ENCODE data around the gene BTBD8.

The BTBD8 gene

DNA sequence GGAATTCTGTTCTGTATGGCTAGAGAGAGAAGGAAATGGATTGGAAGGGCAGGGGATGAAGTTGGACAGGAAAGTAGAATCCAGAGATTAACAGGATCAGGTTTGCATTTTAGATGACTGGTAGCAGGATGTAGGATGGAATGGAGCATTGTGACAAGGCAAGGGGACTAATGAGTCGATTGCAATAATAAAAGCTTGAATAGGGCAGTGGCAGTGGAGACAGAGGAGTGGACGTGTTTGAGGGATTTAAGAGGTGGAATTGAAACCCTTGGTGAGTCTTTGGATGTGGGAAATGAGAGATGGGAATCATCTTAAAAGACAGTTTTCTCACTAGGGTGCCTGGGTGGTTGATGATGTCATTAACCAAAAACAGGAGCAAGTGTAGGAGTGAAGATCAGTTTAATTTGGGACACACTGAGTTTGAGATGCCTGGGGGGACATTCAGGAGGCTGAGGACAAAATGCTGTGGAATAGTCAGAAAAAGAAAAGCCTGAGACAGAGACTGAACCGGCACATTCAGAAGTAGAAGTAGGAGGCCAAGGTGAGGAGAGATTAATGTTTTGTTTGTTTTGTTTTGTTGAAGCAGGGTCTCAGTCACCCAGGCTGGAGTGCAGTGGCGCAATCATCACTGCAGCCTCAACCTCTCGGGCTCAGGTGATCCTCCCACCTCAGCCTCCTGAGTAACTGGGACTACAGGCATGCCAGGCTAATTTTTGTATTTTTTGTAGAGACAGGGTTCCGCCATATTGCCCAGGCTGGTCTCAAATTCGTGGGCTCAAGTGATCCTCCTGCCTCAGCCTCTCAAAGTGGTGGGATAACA lies 108.5 kb downstream of the BTBD8 start:
- in situ Hi-C loops (cut with HindIII; ENCODE audit: low sequenced_read_pairs): no loop called here

DNA sequence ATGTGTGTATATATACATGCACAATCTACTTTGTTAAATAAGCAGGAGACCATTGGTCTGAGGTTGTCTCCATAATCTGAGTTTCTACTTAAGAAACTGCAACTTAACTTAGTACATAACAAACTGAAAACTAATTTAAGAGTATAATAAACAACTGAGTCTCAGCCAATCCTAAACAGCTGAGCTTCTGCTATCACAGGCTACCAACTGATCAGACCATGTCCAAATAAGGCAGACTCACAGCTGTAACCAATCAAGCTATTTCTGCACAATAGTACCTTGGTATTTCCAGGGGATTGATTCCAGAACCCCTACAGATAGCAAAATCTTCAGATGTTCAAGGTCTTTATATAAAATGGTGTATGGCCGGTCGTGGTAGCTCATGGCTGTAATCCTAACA lies 111.6 kb downstream of the BTBD8 start:
- in situ Hi-C loops (cut with HindIII; ENCODE audit: low sequenced_read_pairs): no loop called here

DNA sequence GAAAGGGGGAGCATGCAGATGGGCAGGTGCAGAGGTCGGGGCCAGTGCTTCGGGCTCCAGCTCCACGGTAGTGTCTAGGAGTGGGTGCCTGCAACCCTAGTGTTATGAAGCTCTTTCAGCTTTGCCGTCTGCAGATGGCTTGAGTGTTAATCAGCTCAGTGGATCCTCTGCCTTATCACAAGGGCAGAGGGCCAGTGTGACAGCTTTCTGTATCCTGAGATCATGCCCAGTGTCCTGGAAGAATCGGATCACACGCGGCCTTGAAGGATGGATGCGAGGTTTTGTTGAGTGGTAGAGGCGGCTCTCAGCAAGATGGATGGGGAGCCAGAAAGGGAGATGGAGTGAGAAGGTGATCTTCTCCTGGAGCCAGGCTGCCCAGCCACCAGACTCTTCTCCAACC lies 112.1 kb downstream of the BTBD8 start:
- in situ Hi-C loops (cut with HindIII; ENCODE audit: low sequenced_read_pairs): no loop called here

DNA sequence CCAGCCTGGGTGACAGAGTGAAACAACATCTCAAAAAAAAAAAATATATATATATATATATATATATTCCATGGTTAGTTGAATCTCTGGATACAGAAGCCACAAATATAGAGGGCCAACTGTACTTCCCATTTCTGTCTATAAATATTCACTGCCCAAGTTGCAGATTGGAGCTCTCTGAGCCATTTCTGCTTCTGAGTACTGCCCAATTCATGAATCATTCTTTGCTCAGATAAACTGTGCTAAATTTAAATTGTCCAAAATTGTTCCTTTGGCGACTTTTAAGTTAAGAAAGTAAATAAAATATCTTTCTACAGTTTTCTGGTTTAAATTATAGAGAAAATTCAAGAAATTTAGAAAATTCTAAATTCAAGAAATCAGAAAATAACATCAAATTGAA lies 114.4 kb downstream of the BTBD8 start:
- in situ Hi-C loops (cut with HindIII; ENCODE audit: low sequenced_read_pairs): no loop called here

DNA sequence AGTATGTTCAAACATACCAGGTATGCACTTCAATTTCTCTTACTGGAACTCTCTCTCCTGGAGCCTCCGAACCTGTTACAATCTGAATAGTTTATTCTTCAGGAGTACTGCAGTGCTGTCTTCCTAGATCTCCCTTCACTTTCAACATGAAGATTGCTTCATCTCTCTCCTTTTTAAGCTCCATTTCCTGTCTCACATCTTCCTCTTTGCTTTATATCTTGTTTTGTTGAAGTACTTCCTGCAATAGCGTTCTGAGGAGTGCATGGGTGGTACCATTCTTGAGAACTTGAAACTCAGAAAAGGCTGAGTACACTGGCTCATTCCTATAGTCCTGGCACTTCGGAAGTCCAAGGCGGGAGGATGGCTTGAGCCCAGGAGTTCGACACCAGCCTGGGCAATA lies 121.8 kb downstream of the BTBD8 start:
- in situ Hi-C loops (cut with HindIII; ENCODE audit: low sequenced_read_pairs): no loop called here

GRCh38 chr1:92203105-92203504 lies 123.0 kb downstream of the BTBD8 start:
- in situ Hi-C loops (cut with HindIII; ENCODE audit: low sequenced_read_pairs): no loop called here

GRCh38 chr1:92210701-92211100 lies 130.6 kb downstream of the BTBD8 start:
- in situ Hi-C loops (cut with HindIII; ENCODE audit: low sequenced_read_pairs): no loop called here

- in situ Hi-C loops (cut with HindIII; ENCODE audit: low sequenced_read_pairs): no loop called here
These were observed 131.0 kb downstream of the BTBD8 start for GRCh38 chr1:92211166-92211565.

DNA sequence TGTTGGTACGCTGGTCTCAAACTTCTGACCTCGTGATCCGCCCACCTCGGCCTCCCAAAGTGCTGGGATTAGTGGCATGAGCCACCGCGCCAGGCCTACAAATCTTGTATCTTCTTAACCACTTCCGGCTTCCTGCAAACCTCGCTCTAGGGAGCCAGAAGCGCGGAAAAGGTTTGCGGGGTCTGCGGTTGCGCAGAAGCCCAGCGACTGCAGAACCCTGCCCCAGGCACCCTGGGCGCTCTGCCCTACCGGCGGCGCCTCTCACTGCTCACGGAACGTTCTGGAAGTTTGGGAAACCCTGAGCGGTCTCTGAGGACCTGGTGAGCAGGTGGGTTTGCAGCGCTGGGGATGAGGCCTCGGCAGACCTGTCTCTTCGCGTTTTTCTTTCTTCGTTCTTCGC lies 137.6 kb downstream of the BTBD8 start, which contains the start of gene C1orf146:
Gene C1orf146 (plus strand): TSS at position 195 of the 400 bp plus-strand sequence. CDS start 13,506 bp downstream, outside the sequence.
- in situ Hi-C loops (cut with HindIII; ENCODE audit: low sequenced_read_pairs): no loop called here

DNA sequence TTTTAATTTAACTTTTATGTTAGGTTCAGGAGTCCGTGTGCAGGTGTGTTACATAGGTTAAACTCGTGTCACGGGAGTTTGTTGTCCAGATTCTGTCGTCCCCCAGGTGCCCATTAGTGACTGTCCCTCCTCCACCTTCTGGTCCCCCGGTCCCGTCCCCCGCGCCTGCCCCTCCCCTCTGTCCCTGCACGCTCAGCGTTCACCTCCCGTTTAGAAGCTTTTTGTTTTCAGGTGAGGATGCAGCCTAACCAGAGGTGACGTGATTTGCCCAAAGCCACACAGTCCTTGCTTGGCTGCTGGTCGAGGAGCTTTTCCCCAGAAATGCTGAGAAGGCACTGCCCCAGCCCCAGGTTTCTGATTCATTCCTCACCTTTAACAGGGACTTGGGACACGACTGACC lies 138.4 kb downstream of the BTBD8 start:
- in situ Hi-C loops (cut with HindIII; ENCODE audit: low sequenced_read_pairs): no loop called here

GRCh38 chr1:92219028-92219427 lies 138.9 kb downstream of the BTBD8 start:
- in situ Hi-C loops (cut with HindIII; ENCODE audit: low sequenced_read_pairs): no loop called here

- in situ Hi-C loops (cut with HindIII; ENCODE audit: low sequenced_read_pairs): no loop called here
These were observed 148.3 kb downstream of the BTBD8 start for GRCh38 chr1:92228401-92228800.

DNA sequence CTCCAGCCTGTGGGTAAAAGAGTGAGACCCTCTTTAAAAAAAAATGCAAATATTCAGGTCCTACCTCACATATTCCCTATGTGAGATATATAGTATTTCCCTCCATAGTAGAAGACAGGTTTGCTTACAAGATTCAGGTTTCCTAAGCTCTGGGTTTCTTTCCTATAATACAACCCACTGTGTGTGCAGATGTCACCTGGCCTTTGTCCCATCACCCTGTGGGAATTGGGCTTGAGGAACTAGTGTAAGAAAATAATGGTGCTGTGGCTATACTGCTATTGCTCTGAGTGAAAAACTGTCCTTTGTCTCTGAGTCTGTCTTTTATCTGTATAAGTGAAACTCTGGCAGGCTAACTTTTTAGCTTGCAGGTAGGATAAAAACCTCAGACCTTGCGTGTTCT lies 150.6 kb downstream of the BTBD8 start:
- in situ Hi-C loops (cut with HindIII; ENCODE audit: low sequenced_read_pairs): no loop called here

Measured in endothelial cell of hepatic sinusoid (primary cell).